ENCODE measurements around the gene OXGR1. TPM values are rescaled to one million over a fixed set of nuclear protein-coding genes. Genes with fewer than 3 reads are reported as not detected.

OXGR1 gene
- total and polyA plus RNA-seq, 8 donors: 0.14 to 0.68 (median 0.26) TPM

GRCh38 chr13:96966415-96967102 lies 27.7 kb downstream of the OXGR1 start:
- no peaks in the 10 kb centered on the region for H3K4me1 ChIP-seq
- no peak overlapping the region for H3K27ac ChIP-seq
- no peaks in the 10 kb centered on the region for H3K36me3 ChIP-seq
- intact Hi-C loops (cut with DNase I): no loop called here
- H3K27me3 ChIP-seq: no peaks in the 10 kb centered on the region
- H3K9me3 ChIP-seq: peaks cover 0 to 59% of the 10 kb centered on the region in 2 donors
- TF ChIP-seq CTCF (IDR thresholded peaks at IDR 0.05): no peak
- no peak overlapping the region for H3K4me3 ChIP-seq
- DNase-seq: no peak
- no peak for ATAC-seq

GRCh38 chr13:96963786-96964475 lies 30.3 kb downstream of the OXGR1 start:
- no peak for TF ChIP-seq CTCF (IDR thresholded peaks at IDR 0.05)
- no peaks in the 10 kb centered on the region for H3K4me1 ChIP-seq
- intact Hi-C loops (cut with DNase I): no loop called here
- no peak overlapping the region for H3K27ac ChIP-seq
- no peak for DNase-seq
- ATAC-seq: no peak
- no peak overlapping the region for H3K4me3 ChIP-seq
- H3K9me3 ChIP-seq: peaks cover 0 to 37% of the 10 kb centered on the region in 2 donors
- no peaks in the 10 kb centered on the region for H3K36me3 ChIP-seq
- H3K27me3 ChIP-seq: no peaks in the 10 kb centered on the region

- intact Hi-C loops (cut with DNase I): no loop called here
- DNase-seq (no peak), ATAC-seq (no peak)
- Histone ChIP-seq H3K27ac (no peak overlapping the region), H3K4me3 (no peak overlapping the region), H3K36me3 (no peaks in the 10 kb centered on the region), H3K27me3 (no peaks in the 10 kb centered on the region), H3K9me3 (peaks cover 0 to 9% of the 10 kb centered on the region in 2 donors), H3K4me1 (no peaks in the 10 kb centered on the region)
- TF ChIP-seq CTCF (IDR thresholded peaks at IDR 0.05): no peak
Measured at GRCh38 chr13:96960379-96960778, 33.9 kb downstream of the OXGR1 start.

- Histone ChIP-seq H3K9me3 (peaks cover 0 to under 1% of the 10 kb centered on the region in 2 donors), H3K27ac (no peak overlapping the region), H3K4me3 (no peak overlapping the region), H3K4me1 (no peaks in the 10 kb centered on the region), H3K36me3 (no peaks in the 10 kb centered on the region), H3K27me3 (no peaks in the 10 kb centered on the region)
- peak in 1 of 4 donors; percentile 29 for DNase-seq
- intact Hi-C loops (cut with DNase I): no loop called here
- peak; percentile 70 to 72 for TF ChIP-seq CTCF (IDR thresholded peaks at IDR 0.05)
- ATAC-seq: peak; percentile 57
Measured at GRCh38 chr13:96958286-96958891, 35.9 kb downstream of the OXGR1 start.

GRCh38 chr13:96952595-96952994 lies 41.7 kb downstream of the OXGR1 start:
- Histone ChIP-seq H3K4me3 (no peak overlapping the region), H3K9me3 (peaks cover 0 to 3% of the 10 kb centered on the region in 2 donors), H3K36me3 (no peaks in the 10 kb centered on the region), H3K27ac (no peak overlapping the region), H3K27me3 (no peaks in the 10 kb centered on the region), H3K4me1 (no peaks in the 10 kb centered on the region)
- TF ChIP-seq CTCF (IDR thresholded peaks at IDR 0.05): no peak
- DNase-seq: no peak
- ATAC-seq: no peak
- intact Hi-C loops (cut with DNase I): no loop called here
